Measurements from ENCODE around the gene MYZAP. TPM values are rescaled to one million over a fixed set of nuclear protein-coding genes. Genes with fewer than 3 reads are reported as not detected.

Gene MYZAP
- total RNA-seq, 1 donor from 2014 or later, result 2.6 TPM

DNA sequence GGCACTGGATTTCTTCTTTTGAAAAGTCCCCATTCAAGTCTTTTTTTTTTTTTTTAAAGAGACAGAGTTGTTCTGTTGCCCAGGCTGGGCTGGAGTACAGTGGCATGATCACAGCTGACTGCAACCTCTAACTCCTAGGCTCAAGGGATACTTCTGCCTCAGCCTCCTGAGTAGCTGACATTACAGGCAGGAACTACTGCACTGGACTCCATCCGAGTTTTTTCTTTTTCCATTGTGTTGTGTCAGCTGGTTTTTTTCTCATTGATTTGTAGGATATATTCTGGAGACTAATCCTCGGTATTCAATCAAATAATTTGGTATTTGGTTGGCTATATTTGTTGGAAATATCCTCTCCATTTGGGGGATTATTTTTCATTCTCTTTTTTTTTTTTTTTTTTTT is 126.6 kb downstream of the MYZAP start:
- Histone ChIP-seq H3K27ac (ENCODE audit: low read depth, low read length) (no peak overlapping the region), H3K4me3 (ENCODE audit: low read length in 3 of 3) (no peak overlapping the region), H3K4me1 (ENCODE audit: control insufficient read depth in 3 of 3, insufficient read depth in 3 of 3, low read length in 3 of 3) (no peaks in the 10 kb centered on the region), H3K9ac (ENCODE audit: low read depth in 1 of 3, low read length in 3 of 3) (no peak overlapping the region), H3K9me3 (ENCODE audit: control insufficient read depth in 3 of 3, low read length in 3 of 3) (no peaks in the 10 kb centered on the region), H3K36me3 (ENCODE audit: control insufficient read depth in 3 of 3, insufficient read depth in 3 of 3, low read length in 3 of 3) (peaks cover 9 to 17% (median 14%) of the 10 kb centered on the region in 3 donors), H3K27me3 (ENCODE audit: control insufficient read depth in 3 of 3, insufficient read depth in 3 of 3, low read length in 3 of 3) (no peaks in the 10 kb centered on the region)

DNA sequence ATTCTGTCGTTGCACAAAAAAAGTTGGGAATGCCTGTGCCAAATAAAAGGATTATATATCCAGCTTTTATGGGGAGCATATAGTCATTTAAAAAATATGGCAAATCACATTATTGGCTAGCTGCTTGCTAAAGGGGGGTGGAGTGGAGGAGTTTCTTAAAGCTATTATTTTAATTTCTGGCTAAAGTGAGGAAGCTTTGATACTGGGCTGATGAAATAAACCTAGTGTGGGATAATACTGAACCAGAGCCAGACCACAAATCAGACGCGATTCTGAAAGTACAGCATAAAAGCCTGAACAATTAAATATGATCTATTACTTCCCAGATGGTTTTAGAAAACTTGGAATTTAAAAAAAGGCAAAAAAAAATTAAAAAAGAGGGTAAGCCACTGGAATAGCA is 129.2 kb downstream of the MYZAP start:
- Histone ChIP-seq H3K4me1 (ENCODE audit: control insufficient read depth in 3 of 3, insufficient read depth in 3 of 3, low read length in 3 of 3) (no peaks in the 10 kb centered on the region), H3K4me3 (ENCODE audit: low read length in 3 of 3) (no peak overlapping the region), H3K27me3 (ENCODE audit: control insufficient read depth in 3 of 3, insufficient read depth in 3 of 3, low read length in 3 of 3) (no peaks in the 10 kb centered on the region), H3K9me3 (ENCODE audit: control insufficient read depth in 3 of 3, low read length in 3 of 3) (no peaks in the 10 kb centered on the region), H3K9ac (ENCODE audit: low read depth in 1 of 3, low read length in 3 of 3) (no peak overlapping the region), H3K36me3 (ENCODE audit: control insufficient read depth in 3 of 3, insufficient read depth in 3 of 3, low read length in 3 of 3) (peaks cover 0 to 6% (median 3%) of the 10 kb centered on the region in 3 donors), H3K27ac (ENCODE audit: low read depth, low read length) (no peak overlapping the region)

DNA sequence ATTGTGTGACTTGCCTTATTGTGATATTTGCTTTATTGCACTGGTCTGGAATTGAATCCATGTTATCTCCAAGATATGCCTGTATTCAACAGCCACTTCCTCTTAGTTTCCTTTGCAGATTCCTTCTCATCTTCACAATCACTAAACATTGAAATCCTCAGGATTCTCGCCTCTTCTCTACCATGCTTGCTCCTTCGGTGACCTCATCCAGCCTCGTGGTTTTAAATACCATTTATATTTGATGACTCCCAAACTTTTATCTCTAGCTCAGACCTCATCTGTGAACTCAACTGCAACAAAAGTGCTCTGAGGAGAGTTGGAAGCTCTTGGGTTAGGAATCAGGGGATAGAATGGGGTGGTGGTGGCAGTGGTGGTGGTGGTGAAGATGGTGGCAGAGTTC is 134.7 kb downstream of the MYZAP start:
- Histone ChIP-seq H3K9ac (ENCODE audit: low read depth in 1 of 3, low read length in 3 of 3) (no peak overlapping the region), H3K27me3 (ENCODE audit: control insufficient read depth in 3 of 3, insufficient read depth in 3 of 3, low read length in 3 of 3) (no peaks in the 10 kb centered on the region), H3K4me3 (ENCODE audit: low read length in 3 of 3) (no peak overlapping the region), H3K9me3 (ENCODE audit: control insufficient read depth in 3 of 3, low read length in 3 of 3) (no peaks in the 10 kb centered on the region), H3K4me1 (ENCODE audit: control insufficient read depth in 3 of 3, insufficient read depth in 3 of 3, low read length in 3 of 3) (no peaks in the 10 kb centered on the region), H3K27ac (ENCODE audit: low read depth, low read length) (no peak overlapping the region), H3K36me3 (ENCODE audit: control insufficient read depth in 3 of 3, insufficient read depth in 3 of 3, low read length in 3 of 3) (no peaks in the 10 kb centered on the region)

DNA sequence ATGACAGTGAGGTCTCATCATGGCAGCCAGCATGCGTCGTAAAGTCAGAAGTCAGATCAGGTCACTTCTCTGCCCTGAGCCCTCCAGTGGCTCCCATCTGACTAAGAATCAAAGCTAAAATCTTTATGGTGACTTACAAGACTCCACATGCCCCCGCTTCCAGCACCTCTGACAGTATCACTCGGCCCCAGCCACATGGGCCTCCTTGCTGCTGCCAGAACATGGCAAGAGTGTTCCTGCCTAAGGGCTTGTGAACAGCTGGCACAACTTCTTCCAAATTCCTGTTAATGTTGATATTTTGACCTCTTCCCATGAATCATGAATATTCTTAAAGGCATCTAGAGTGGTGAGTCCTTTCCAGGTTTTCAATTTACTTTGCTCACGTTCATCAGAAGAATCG is 135.3 kb downstream of the MYZAP start:
- no peaks in the 10 kb centered on the region for H3K27me3 ChIP-seq (ENCODE audit: control insufficient read depth in 3 of 3, insufficient read depth in 3 of 3, low read length in 3 of 3)
- no peaks in the 10 kb centered on the region for H3K9me3 ChIP-seq (ENCODE audit: control insufficient read depth in 3 of 3, low read length in 3 of 3)

DNA sequence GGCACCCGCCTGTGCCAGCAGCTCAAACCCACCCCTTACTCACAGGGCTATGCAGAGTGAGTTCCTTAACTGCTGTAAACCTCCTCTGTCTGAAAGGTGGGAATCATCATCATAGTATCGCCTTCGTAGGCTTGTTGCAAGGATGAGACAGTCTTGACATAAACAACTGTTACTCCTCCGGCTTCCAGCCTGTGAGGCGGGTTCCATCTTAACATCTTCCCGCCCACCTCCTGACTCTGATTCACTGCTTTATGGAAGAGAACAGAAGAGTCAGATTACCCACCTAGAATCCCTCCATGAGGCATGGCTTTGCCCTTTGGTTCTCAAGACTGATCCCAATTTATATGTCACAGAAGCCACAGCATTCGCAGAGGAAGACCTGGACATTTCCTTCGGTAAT is 136.7 kb downstream of the MYZAP start:
- no peak overlapping the region for H3K9ac ChIP-seq (ENCODE audit: low read depth in 1 of 3, low read length in 3 of 3)
- peaks cover 0 to 2% (median 0%) of the 10 kb centered on the region in 3 donors for H3K4me1 ChIP-seq (ENCODE audit: control insufficient read depth in 3 of 3, insufficient read depth in 3 of 3, low read length in 3 of 3)
- no peaks in the 10 kb centered on the region for H3K36me3 ChIP-seq (ENCODE audit: control insufficient read depth in 3 of 3, insufficient read depth in 3 of 3, low read length in 3 of 3)
- H3K4me3 ChIP-seq (ENCODE audit: low read length in 3 of 3), result no peak overlapping the region
- H3K27me3 ChIP-seq (ENCODE audit: control insufficient read depth in 3 of 3, insufficient read depth in 3 of 3, low read length in 3 of 3), result no peaks in the 10 kb centered on the region
- no peak overlapping the region for H3K27ac ChIP-seq (ENCODE audit: low read depth, low read length)
- H3K9me3 ChIP-seq (ENCODE audit: control insufficient read depth in 3 of 3, low read length in 3 of 3), result no peaks in the 10 kb centered on the region

More for the DNA sequence above, 135.3 kb downstream of the MYZAP start:
- no peaks in the 10 kb centered on the region for H3K4me1 ChIP-seq (ENCODE audit: control insufficient read depth in 3 of 3, insufficient read depth in 3 of 3, low read length in 3 of 3)
- H3K36me3 ChIP-seq (ENCODE audit: control insufficient read depth in 3 of 3, insufficient read depth in 3 of 3, low read length in 3 of 3), result no peaks in the 10 kb centered on the region
- no peak overlapping the region for H3K27ac ChIP-seq (ENCODE audit: low read depth, low read length)
- no peak overlapping the region for H3K9ac ChIP-seq (ENCODE audit: low read depth in 1 of 3, low read length in 3 of 3)
- no peak overlapping the region for H3K4me3 ChIP-seq (ENCODE audit: low read length in 3 of 3)

DNA sequence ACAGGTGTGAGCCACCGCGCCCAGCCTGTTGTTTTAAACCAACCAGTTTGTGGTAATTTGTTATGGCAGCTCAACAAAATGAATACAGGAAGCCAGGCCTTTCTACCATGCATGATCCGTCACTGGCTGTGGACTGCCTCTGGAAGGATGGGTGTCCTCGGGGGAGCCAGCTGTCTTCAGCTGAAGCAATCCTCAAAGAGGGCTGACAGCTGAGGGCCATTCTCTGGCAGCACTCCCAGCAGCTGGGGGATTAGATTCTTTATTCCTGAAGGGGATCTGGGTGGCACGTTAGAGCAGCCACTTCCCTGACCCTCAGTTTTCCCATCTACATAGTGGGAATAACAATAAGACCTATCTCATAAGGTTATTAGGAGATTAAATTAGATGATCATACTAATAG is 139.2 kb downstream of the MYZAP start:
- Histone ChIP-seq H3K36me3 (ENCODE audit: control insufficient read depth in 3 of 3, insufficient read depth in 3 of 3, low read length in 3 of 3) (no peaks in the 10 kb centered on the region), H3K4me3 (ENCODE audit: low read length in 3 of 3) (no peak overlapping the region), H3K9ac (ENCODE audit: low read depth in 1 of 3, low read length in 3 of 3) (no peak overlapping the region), H3K9me3 (ENCODE audit: control insufficient read depth in 3 of 3, low read length in 3 of 3) (no peaks in the 10 kb centered on the region), H3K27me3 (ENCODE audit: control insufficient read depth in 3 of 3, insufficient read depth in 3 of 3, low read length in 3 of 3) (no peaks in the 10 kb centered on the region), H3K4me1 (ENCODE audit: control insufficient read depth in 3 of 3, insufficient read depth in 3 of 3, low read length in 3 of 3) (peaks cover 0 to 2% (median 0%) of the 10 kb centered on the region in 3 donors), H3K27ac (ENCODE audit: low read depth, low read length) (no peak overlapping the region)

DNA sequence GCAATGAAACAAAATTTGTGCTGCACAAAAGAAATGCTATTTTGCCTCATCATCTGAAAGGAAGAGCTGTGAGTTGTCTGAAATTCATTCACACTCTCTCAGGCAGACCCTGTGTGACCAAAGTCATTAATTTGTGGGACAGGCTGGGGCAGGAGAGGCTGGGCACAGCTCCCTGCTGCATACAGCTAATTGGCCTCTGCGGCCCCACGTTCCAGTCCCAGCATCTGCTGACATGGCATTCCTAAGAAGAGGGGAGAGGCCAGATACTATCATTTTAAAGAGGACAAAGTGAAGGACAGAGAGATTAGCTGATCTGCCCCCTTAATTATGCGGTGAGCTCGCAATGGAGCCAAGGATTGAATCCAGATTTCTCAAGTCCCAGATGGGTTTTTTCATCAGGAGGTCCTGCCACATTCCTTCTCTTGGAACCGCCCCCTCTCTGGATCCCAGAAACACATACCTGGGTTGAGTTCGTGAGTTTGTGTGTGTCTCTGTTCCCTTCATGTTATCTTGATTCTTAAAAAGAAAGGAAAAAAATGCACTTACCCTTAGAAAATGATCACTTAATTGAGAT is 139.9 kb downstream of the MYZAP start:
- no peak overlapping the region for H3K27ac ChIP-seq (ENCODE audit: low read depth, low read length)
- H3K27me3 ChIP-seq (ENCODE audit: control insufficient read depth in 3 of 3, insufficient read depth in 3 of 3, low read length in 3 of 3), result no peaks in the 10 kb centered on the region
- H3K4me1 ChIP-seq (ENCODE audit: control insufficient read depth in 3 of 3, insufficient read depth in 3 of 3, low read length in 3 of 3), result peaks cover 0 to 2% (median 0%) of the 10 kb centered on the region in 3 donors
- H3K9me3 ChIP-seq (ENCODE audit: control insufficient read depth in 3 of 3, low read length in 3 of 3), result no peaks in the 10 kb centered on the region
- H3K36me3 ChIP-seq (ENCODE audit: control insufficient read depth in 3 of 3, insufficient read depth in 3 of 3, low read length in 3 of 3), result no peaks in the 10 kb centered on the region
- H3K9ac ChIP-seq (ENCODE audit: low read depth in 1 of 3, low read length in 3 of 3), result no peak overlapping the region
- H3K4me3 ChIP-seq (ENCODE audit: low read length in 3 of 3), result no peak overlapping the region

DNA sequence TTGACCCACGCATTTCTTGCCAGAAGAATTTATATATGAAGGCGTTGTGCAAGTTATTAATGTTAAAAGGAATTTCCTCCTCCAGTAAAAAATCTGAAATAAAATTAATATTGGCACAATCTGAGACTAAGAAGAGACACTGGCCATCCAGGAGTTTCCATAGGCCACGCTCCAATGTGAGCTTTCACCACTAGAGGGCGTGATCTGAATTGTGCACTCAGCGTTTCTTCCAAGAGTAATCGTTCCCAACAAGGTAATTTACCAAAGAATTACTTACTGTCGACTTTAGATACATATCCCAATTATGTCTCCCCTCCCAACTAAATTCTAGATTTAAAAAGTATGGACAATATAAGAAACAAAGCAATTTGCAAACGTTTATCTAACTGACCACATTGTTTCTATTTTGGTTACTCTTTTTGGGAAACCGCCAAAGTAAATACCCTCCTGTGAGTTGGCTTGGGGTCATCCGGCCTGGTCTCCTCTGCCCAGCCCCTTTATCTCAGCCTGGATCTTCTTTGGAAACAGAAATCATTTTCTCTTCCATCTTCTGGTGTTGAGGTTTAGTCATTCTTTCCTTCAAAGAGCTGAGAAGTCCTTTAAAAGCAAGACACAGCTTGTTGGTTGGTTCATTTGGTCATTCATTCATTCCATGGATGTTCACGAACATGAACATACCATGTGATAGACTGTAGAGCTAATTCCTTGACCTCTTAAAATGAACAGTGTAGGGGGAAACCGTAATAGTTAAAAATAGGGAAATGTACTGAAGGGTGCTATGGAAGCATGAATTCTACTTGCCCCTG is 141.0 kb downstream of the MYZAP start:
- Histone ChIP-seq H3K27me3 (ENCODE audit: control insufficient read depth in 3 of 3, insufficient read depth in 3 of 3, low read length in 3 of 3) (no peaks in the 10 kb centered on the region), H3K4me3 (ENCODE audit: low read length in 3 of 3) (no peak overlapping the region), H3K9me3 (ENCODE audit: control insufficient read depth in 3 of 3, low read length in 3 of 3) (no peaks in the 10 kb centered on the region), H3K4me1 (ENCODE audit: control insufficient read depth in 3 of 3, insufficient read depth in 3 of 3, low read length in 3 of 3) (peaks cover 0 to 2% (median 0%) of the 10 kb centered on the region in 3 donors), H3K36me3 (ENCODE audit: control insufficient read depth in 3 of 3, insufficient read depth in 3 of 3, low read length in 3 of 3) (no peaks in the 10 kb centered on the region), H3K27ac (ENCODE audit: low read depth, low read length) (no peak overlapping the region), H3K9ac (ENCODE audit: low read depth in 1 of 3, low read length in 3 of 3) (no peak overlapping the region)

DNA sequence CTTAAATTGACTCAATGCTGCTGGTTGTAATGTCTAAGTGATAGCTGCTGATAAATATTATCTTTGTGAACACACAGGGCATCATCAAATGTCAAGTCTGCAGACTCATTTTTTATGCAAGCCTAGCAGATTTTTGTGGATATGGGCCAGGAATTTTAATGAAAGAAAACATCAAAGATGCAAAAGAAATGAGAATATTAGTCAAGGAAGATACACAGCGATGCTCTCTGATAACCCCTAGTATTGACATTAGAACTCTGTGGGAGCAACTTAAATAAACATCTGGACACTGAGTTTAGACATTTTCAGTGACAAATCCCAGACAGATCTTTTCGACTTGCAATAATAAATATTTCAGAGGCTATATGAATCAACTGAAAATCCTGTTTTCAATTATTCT is 143.2 kb downstream of the MYZAP start:
- Histone ChIP-seq H3K36me3 (ENCODE audit: control insufficient read depth in 3 of 3, insufficient read depth in 3 of 3, low read length in 3 of 3) (no peaks in the 10 kb centered on the region), H3K4me3 (ENCODE audit: low read length in 3 of 3) (no peak overlapping the region), H3K9me3 (ENCODE audit: control insufficient read depth in 3 of 3, low read length in 3 of 3) (no peaks in the 10 kb centered on the region), H3K27me3 (ENCODE audit: control insufficient read depth in 3 of 3, insufficient read depth in 3 of 3, low read length in 3 of 3) (no peaks in the 10 kb centered on the region), H3K4me1 (ENCODE audit: control insufficient read depth in 3 of 3, insufficient read depth in 3 of 3, low read length in 3 of 3) (peaks cover 0 to 2% (median 0%) of the 10 kb centered on the region in 3 donors), H3K9ac (ENCODE audit: low read depth in 1 of 3, low read length in 3 of 3) (no peak overlapping the region), H3K27ac (ENCODE audit: low read depth, low read length) (no peak overlapping the region)

Measured in skeletal muscle tissue (tissue), 4 donors.